ENCODE data around the gene BLOC1S1.

BLOC1S1 gene

GRCh38 chr12:55718624-55719275 lies 2.9 kb downstream of the BLOC1S1 start:
- no peak for TF ChIP-seq CTCF (conservative IDR thresholded peaks at IDR 0.05)
- H3K27ac ChIP-seq, result no peak overlapping the region

- TF ChIP-seq CTCF (conservative IDR thresholded peaks at IDR 0.05), result no peak
- no peak overlapping the region for H3K27ac ChIP-seq
Observed at GRCh38 chr12:55719371-55719770, 3.5 kb downstream of the BLOC1S1 start.

GRCh38 chr12:55720071-55720564 lies 4.3 kb downstream of the BLOC1S1 start, which contains the start of gene RDH5:
RDH5 (plus strand) TSS chr12:55720393; CDS start chr12:55721185, 792 bp downstream.
- TF ChIP-seq CTCF (conservative IDR thresholded peaks at IDR 0.05), result no peak
- 0 out of 2 replicates have a peak within 1 kb of the TSS, but pooled peaks have one; percentile 8 for H3K27ac ChIP-seq

- H3K27ac ChIP-seq, result 0 out of 2 replicates have a peak overlapping the region, but pooled peaks have one; percentile 8
- peak; percentile 79 for TF ChIP-seq CTCF (conservative IDR thresholded peaks at IDR 0.05)
Observed at GRCh38 chr12:55720894-55721444, 5.1 kb downstream of the BLOC1S1 start.

- no peak for TF ChIP-seq CTCF (conservative IDR thresholded peaks at IDR 0.05)
- H3K27ac ChIP-seq, result 0 out of 2 replicates have a peak overlapping the region, but pooled peaks have one; percentile 8
Observed at GRCh38 chr12:55721601-55722213, 5.9 kb downstream of the BLOC1S1 start.

GRCh38 chr12:55722948-55723347 lies 7.1 kb downstream of the BLOC1S1 start:
- no peak overlapping the region for H3K27ac ChIP-seq
- no peak for TF ChIP-seq CTCF (conservative IDR thresholded peaks at IDR 0.05)

GRCh38 chr12:55723516-55724225 lies 7.8 kb downstream of the BLOC1S1 start:
- no peak overlapping the region for H3K27ac ChIP-seq
- TF ChIP-seq CTCF (conservative IDR thresholded peaks at IDR 0.05), result no peak

Measured in VCaP (cell line).